NB4 (cell line): Measurements from ENCODE around the gene EHMT1.
A peak's percentile ranks its signal among the peaks of the same experiment; 100 is the strongest.

Source experiments
- DNase-seq: peaks from one replicate; pipeline ENCODE4 v3.0.0; 2010; ENCODE audit warnings: low read depth
- H3K4me3 ChIP-seq: one replicate; pipeline ENCODE4 v1.5.1; 2011; ENCODE audit warnings: mild to moderate bottlenecking, low read depth, low read length, moderate library complexity
- CTCF ChIP-seq: IDR thresholded peaks from one replicate; pipeline ENCODE4 v1.5.1; 2012; ENCODE audit warnings: low read depth, low read length
- MAX ChIP-seq: IDR thresholded peaks from 2 replicates; pipeline ENCODE4 v1.6.1; 2011; ENCODE audit warnings: low read depth, low read length
- MYC ChIP-seq: IDR thresholded peaks from 2 replicates; pipeline ENCODE4 v1.6.1; 2011; ENCODE audit warnings: low read depth, low read length
- POLR2A ChIP-seq: IDR thresholded peaks from 2 replicates; pipeline ENCODE4 v1.6.1; 2011; ENCODE audit warnings: mild to moderate bottlenecking; ENCODE audit not compliant: insufficient read length; ENCODE audit errors: extremely low read depth

The EHMT1 gene

GRCh38 chr9:137650779-137651178, 32.0 kb downstream of the EHMT1 start:
- DNase-seq, result no peak
- no peak overlapping the region for H3K4me3 ChIP-seq
- no peak for TF ChIP-seq MAX
- no peak for TF ChIP-seq MYC
- no peak for TF ChIP-seq POLR2A
- no peak for TF ChIP-seq CTCF

DNA sequence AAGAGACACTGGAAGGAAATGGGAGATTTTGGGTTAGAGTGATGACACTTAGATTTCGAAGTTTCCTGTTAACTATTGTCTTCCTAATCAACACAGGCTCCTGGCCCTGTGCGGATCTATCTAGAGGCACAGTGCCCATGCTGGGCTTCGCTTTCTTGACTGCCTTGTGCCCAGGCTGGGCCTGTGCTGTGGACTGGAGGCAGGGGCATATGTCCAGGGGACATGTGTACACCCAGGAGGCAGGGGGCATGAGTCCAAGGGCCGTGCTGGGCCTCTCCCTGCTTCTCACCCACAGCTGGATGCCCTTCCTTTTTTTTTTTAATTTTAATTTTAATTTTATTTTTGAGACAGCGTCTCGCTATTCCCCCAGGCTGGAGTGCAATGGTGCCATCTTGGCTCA, 37.6 kb downstream of the EHMT1 start:
- no peak overlapping the region for H3K4me3 ChIP-seq
- no peak for DNase-seq
- no peak for TF ChIP-seq CTCF
- no peak for TF ChIP-seq MAX
- no peak for TF ChIP-seq POLR2A
- TF ChIP-seq MYC, result no peak

DNA sequence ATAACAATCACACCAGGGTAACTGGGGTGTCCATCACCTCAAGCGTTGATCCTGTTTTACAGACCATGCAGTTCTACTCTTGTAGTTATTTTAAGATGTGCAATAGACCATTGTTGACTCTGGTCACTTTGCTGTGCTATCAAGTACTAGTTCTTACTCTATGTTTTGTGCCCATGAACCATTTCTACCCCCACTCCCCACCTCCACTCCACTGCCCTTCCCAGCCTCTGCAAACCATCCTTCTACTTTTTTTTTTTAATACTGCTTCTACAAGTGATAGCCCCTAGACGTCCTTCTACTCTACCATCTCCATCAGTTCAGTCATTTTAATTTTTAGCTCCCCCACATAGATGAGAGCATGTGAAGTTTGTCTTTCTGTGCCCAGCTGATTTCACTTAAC, 38.8 kb downstream of the EHMT1 start:
- TF ChIP-seq MYC (no peak), MAX (no peak), POLR2A (no peak), CTCF (no peak)
- no peak overlapping the region for H3K4me3 ChIP-seq
- DNase-seq, result no peak

GRCh38 chr9:137658781-137659180, 40.0 kb downstream of the EHMT1 start:
- TF ChIP-seq MYC, result no peak
- no peak for TF ChIP-seq POLR2A
- TF ChIP-seq MAX, result no peak
- TF ChIP-seq CTCF, result no peak
- no peak for DNase-seq
- no peak overlapping the region for H3K4me3 ChIP-seq

GRCh38 chr9:137660144-137660543, 41.3 kb downstream of the EHMT1 start:
- DNase-seq, result peak; percentile 20
- H3K4me3 ChIP-seq, result no peak overlapping the region
- TF ChIP-seq POLR2A (no peak), MYC (no peak), CTCF (no peak), MAX (no peak)

DNA sequence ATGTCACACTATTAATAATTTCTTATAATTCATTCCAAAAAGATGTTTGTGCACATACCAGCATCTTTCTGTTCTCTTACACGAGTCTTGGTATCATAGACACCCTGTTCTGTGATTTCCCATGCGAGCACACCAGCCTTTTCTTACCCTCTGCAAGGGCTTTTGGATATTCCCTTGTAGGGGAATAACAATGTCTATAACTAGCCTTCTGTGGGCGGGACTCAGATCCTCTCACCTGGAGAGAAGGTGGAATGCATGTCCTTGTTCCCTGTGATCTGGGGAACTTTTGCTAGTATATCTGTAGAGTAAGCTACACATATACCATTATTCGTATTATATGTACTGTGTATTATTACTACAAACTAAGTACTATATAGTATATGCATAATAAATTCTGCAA, 44.8 kb downstream of the EHMT1 start:
- no peak overlapping the region for H3K4me3 ChIP-seq
- DNase-seq, result no peak
- no peak for TF ChIP-seq CTCF
